Effector memory CD4-positive, alpha-beta T cell (primary cell): Measurements from ENCODE around the gene ATP6V1B1.
"Not testable (repeated sequence)": the region's sequence is repeated elsewhere in the genome, so short reads cannot be mapped to it uniquely, and the experiment has no call there.

Source experiments
- DNase-seq, 3 donors: peaks; one replicate each; pipeline ENCODE4 v3.0.0-alpha.2; 2020
- H3K27ac ChIP-seq: 2 replicates; pipeline ENCODE4 v1.7.0; 2013; ENCODE audit warnings: mild to moderate bottlenecking, low read length, moderate library complexity; ENCODE audit not compliant: insufficient read depth, poor library complexity, severe bottlenecking
- H3K27me3 ChIP-seq: replicated peaks from 2 replicates; pipeline ENCODE4 v1.7.0; 2013; ENCODE audit warnings: mild to moderate bottlenecking, low read length; ENCODE audit not compliant: insufficient read depth, control insufficient read depth, poor library complexity, severe bottlenecking
- H3K36me3 ChIP-seq: 2 replicates; pipeline ENCODE4 v1.7.0; 2013; ENCODE audit warnings: mild to moderate bottlenecking, low read length, moderate library complexity; ENCODE audit not compliant: control insufficient read depth, insufficient read depth
- H3K4me1 ChIP-seq: 2 replicates; pipeline ENCODE4 v1.7.0; 2013; ENCODE audit warnings: low read length, mild to moderate bottlenecking; ENCODE audit not compliant: control insufficient read depth, insufficient read depth, poor library complexity, severe bottlenecking
- H3K4me3 ChIP-seq: 2 replicates; pipeline ENCODE4 v1.7.0; 2013; ENCODE audit warnings: low read length, low read depth, mild to moderate bottlenecking; ENCODE audit not compliant: insufficient read depth, poor library complexity, severe bottlenecking
- H3K9me3 ChIP-seq: 2 replicates; pipeline ENCODE4 v1.7.0; 2013; ENCODE audit warnings: mild to moderate bottlenecking, low read length, moderate library complexity; ENCODE audit not compliant: control insufficient read depth

Gene ATP6V1B1

GRCh38 chr2:70994699-70995425 is 59.2 kb downstream of the ATP6V1B1 start, which contains the start of gene TEX261:
Gene TEX261 (minus strand): TSS chr2:70994873. CDS start chr2:70994757, 116 bp downstream.
- H3K27ac ChIP-seq: peak within 1 kb of the TSS; percentile 77
- no peaks in the 10 kb centered on the region for H3K27me3 ChIP-seq
- H3K36me3 ChIP-seq: peaks cover 19% of the 10 kb centered on the region
- H3K9me3 ChIP-seq: no peaks in the 10 kb centered on the region
- H3K4me3 ChIP-seq: peak within 1 kb of the TSS; percentile 93
- DNase-seq: peak; percentile 78 to 86 (median 83)
- H3K4me1 ChIP-seq: peaks cover 18% of the 10 kb centered on the region

GRCh38 chr2:70995426-70995729 is 59.7 kb downstream of the ATP6V1B1 start:
- peak overlapping the region; percentile 84 for H3K4me3 ChIP-seq
- peaks cover 14% of the 10 kb centered on the region for H3K36me3 ChIP-seq
- peak; percentile 12 to 49 (median 37) for DNase-seq
- H3K27me3 ChIP-seq: no peaks in the 10 kb centered on the region
- peaks cover 18% of the 10 kb centered on the region for H3K4me1 ChIP-seq
- peak overlapping the region; percentile 61 for H3K27ac ChIP-seq
- H3K9me3 ChIP-seq: no peaks in the 10 kb centered on the region

GRCh38 chr2:70998885-70999284 is 63.2 kb downstream of the ATP6V1B1 start:
- not testable (repeated sequence) for H3K27me3 ChIP-seq, H3K4me3 ChIP-seq, H3K27ac ChIP-seq, DNase-seq, H3K36me3 ChIP-seq, H3K9me3 ChIP-seq
- H3K4me1 ChIP-seq: peaks cover 16% of the 10 kb centered on the region

GRCh38 chr2:70999362-70999761 is 63.7 kb downstream of the ATP6V1B1 start:
- no peaks in the 10 kb centered on the region for H3K9me3 ChIP-seq
- no peak overlapping the region for H3K27ac ChIP-seq
- no peaks in the 10 kb centered on the region for H3K27me3 ChIP-seq
- DNase-seq: no peak
- peaks cover 13% of the 10 kb centered on the region for H3K4me1 ChIP-seq
- no peaks in the 10 kb centered on the region for H3K36me3 ChIP-seq
- H3K4me3 ChIP-seq: no peak overlapping the region

- DNase-seq, H3K4me3 ChIP-seq, H3K9me3 ChIP-seq, H3K27me3 ChIP-seq, H3K36me3 ChIP-seq, H3K27ac ChIP-seq: not testable (repeated sequence)
- peaks cover 13% of the 10 kb centered on the region for H3K4me1 ChIP-seq
These were observed 64.2 kb downstream of the ATP6V1B1 start for GRCh38 chr2:70999931-71000330.

- peak; percentile 58 to 69 (median 61) for DNase-seq
- Histone ChIP-seq H3K36me3 (no peaks in the 10 kb centered on the region), H3K4me1 (peaks cover 13% of the 10 kb centered on the region), H3K9me3 (no peaks in the 10 kb centered on the region), H3K27ac (no peak overlapping the region), H3K27me3 (no peaks in the 10 kb centered on the region), H3K4me3 (peak overlapping the region; percentile 31)
These were observed 65.3 kb downstream of the ATP6V1B1 start for GRCh38 chr2:71000780-71001591.

- H3K4me1 ChIP-seq: peaks cover 13% of the 10 kb centered on the region
These were observed 65.9 kb downstream of the ATP6V1B1 start for GRCh38 chr2:71001592-71001927.

GRCh38 chr2:71001981-71002570 is 66.4 kb downstream of the ATP6V1B1 start:
- Histone ChIP-seq H3K4me1 (peaks cover 13% of the 10 kb centered on the region), H3K27me3 (no peaks in the 10 kb centered on the region), H3K4me3 (no peak overlapping the region), H3K9me3 (no peaks in the 10 kb centered on the region), H3K27ac (no peak overlapping the region), H3K36me3 (no peaks in the 10 kb centered on the region)
- DNase-seq: no peak

More at GRCh38 chr2:71001592-71001927, 65.9 kb downstream of the ATP6V1B1 start:
- Histone ChIP-seq H3K27me3 (no peaks in the 10 kb centered on the region), H3K9me3 (no peaks in the 10 kb centered on the region), H3K36me3 (no peaks in the 10 kb centered on the region), H3K27ac (no peak overlapping the region), H3K4me3 (no peak overlapping the region)
- DNase-seq: no peak

- DNase-seq: no peak
- Histone ChIP-seq H3K27me3 (no peaks in the 10 kb centered on the region), H3K36me3 (no peaks in the 10 kb centered on the region), H3K4me1 (peaks cover 13% of the 10 kb centered on the region), H3K9me3 (no peaks in the 10 kb centered on the region), H3K4me3 (no peak overlapping the region), H3K27ac (no peak overlapping the region)
These were observed 67.7 kb downstream of the ATP6V1B1 start for GRCh38 chr2:71003396-71003795.
